PC-9 (cell line): Measurements from ENCODE around the gene MED13L. TPM values are rescaled to one million over a fixed set of nuclear protein-coding genes. Genes with fewer than 3 reads are reported as not detected.

Experiments used
- BruUV-seq: library from RNA; stranded (reverse); fragments of 400-500 nt; replicated peaks from 2 replicates; lab custom pipeline; 2021; lab: Mats Ljungman, UMichigan
- CTCF ChIA-PET: fragments of 300-600 bp; sonication (Branson Sonifier 250); formaldehyde crosslinking; loops from one replicate; lab custom pipeline; 2022; ENCODE audit warnings: antibody characterized with exemption; lab: Charles Lee
- POLR2A ChIA-PET: fragments of 300-600 bp; sonication (Branson Sonifier 250); formaldehyde crosslinking; loops from one replicate; lab custom pipeline; 2022; ENCODE audit warnings: antibody characterized with exemption; ENCODE audit not compliant: unreplicated experiment; lab: Charles Lee
- DNase-seq, 2 experiments: peaks; one replicate each; pipeline versions ENCODE4 v3.0.0 to v3.0.0-alpha.2; 2015 to 2022; ENCODE audit warnings: mixed read lengths in 1 of 2
- H2AFZ ChIP-seq: fragments of 200-600 bp; sonication (generic); 2 replicates; pipeline ENCODE4 v1.8.1; 2017; ENCODE audit warnings: antibody characterized with exemption
- H3F3A ChIP-seq: fragments of 200-600 bp; sonication (generic); 2 replicates; pipeline ENCODE4 v1.8.1; 2017; ENCODE audit warnings: antibody characterized with exemption, mild to moderate bottlenecking, low read depth; ENCODE audit not compliant: insufficient read depth
- H3K27ac ChIP-seq: fragments of 200-600 bp; sonication (generic); 2 replicates; pipeline ENCODE4 v1.6.1; 2016; ENCODE audit warnings: mixed run types
- H3K27me3 ChIP-seq: fragments of 200-600 bp; sonication (generic); 2 replicates; pipeline ENCODE4 v1.6.1; 2016; ENCODE audit warnings: low read depth, mixed run types; ENCODE audit not compliant: insufficient read depth
- H3K36me3 ChIP-seq: fragments of 200-600 bp; sonication (generic); 2 replicates; pipeline ENCODE4 v1.6.1; 2016; ENCODE audit warnings: low read depth, mixed run types
- H3K4me1 ChIP-seq: fragments of 200-600 bp; sonication (generic); replicated peaks from 2 replicates; pipeline ENCODE4 v1.6.1; 2016; ENCODE audit warnings: mixed run types; ENCODE audit not compliant: insufficient read depth
- H3K4me2 ChIP-seq: fragments of 200-600 bp; sonication (generic); 2 replicates; pipeline ENCODE4 v1.6.1; 2017; ENCODE audit warnings: mixed run types
- H3K4me3 ChIP-seq: fragments of 200-600 bp; sonication (generic); 2 replicates; pipeline ENCODE4 v1.6.1; 2016; ENCODE audit warnings: mixed run types
- H3K79me2 ChIP-seq: fragments of 200-600 bp; sonication (generic); 2 replicates; pipeline ENCODE4 v1.6.1; 2017; ENCODE audit warnings: low read depth, mixed run types
- H3K9me2 ChIP-seq: fragments of 200-600 bp; sonication (generic); 2 replicates; pipeline ENCODE4 v1.8.1; 2017; ENCODE audit warnings: mild to moderate bottlenecking; ENCODE audit not compliant: insufficient read depth
- H3K9me3 ChIP-seq: fragments of 200-600 bp; sonication (generic); 2 replicates; pipeline ENCODE4 v1.8.1; 2016; ENCODE audit warnings: low read depth; ENCODE audit not compliant: insufficient read depth
- H4K20me1 ChIP-seq: fragments of 200-600 bp; sonication (generic); 2 replicates; pipeline ENCODE4 v1.8.1; 2017; ENCODE audit not compliant: insufficient read depth
- EZH2 ChIP-seq: fragments of 200-600 bp; sonication (generic); IDR thresholded peaks from 2 replicates; pipeline ENCODE4 v1.8.0; 2017; ENCODE audit warnings: antibody characterized with exemption, low read depth
- intact Hi-C: fragments of 100-400 bp; cut with micrococcal nuclease; formaldehyde crosslinking; loops from one replicate; pipeline ENCODE4 v1.10.0; 2022; ENCODE audit not compliant: unreplicated experiment
- total RNA-seq: library from RNA; stranded (reverse); gene quantifications from 2 replicates; pipeline ENCODE4 v1.2.3, GENCODE V29; 2021
- TF ChIP-seq, protein P1 (sequence below): fragments of 200-600 bp; sonication (generic); conservative IDR thresholded peaks from 2 replicates; pipeline ENCODE4 v1.6.1; 2017; ENCODE audit warnings: mixed run types, antibody characterized with exemption, mild to moderate bottlenecking, moderate library complexity

The MED13L gene
- total RNA-seq, 1 experiment from 2014 or later, result 89.5 TPM

DNA sequence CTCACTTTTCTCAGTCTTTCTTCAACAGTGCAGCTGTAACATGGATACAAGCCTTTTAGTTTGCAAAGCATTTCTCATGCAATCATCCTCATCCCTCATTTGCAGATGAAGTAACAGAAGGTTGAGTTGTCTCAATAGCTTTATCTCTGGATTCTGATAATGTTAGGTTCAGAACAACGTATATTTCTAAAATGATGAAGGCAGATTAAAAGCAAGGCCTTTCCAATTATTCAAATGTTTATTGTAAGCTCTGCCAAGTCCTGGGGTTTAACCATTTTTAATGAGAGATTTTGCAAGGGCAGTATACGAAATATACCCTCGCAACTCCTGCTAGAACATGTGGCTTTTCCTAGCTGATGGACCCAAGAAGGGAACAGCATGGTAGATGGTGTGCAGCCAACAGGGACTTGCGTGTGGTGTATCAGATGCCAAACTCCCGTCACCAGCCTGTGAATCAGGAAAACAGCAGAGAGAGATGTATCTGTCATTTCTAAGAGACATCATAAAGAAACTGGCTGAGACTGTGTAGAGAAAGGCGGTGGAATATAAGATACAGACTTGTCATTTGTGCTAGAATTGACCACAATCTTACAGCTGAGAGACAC lies 319.7 kb downstream of the MED13L start:
- intact Hi-C loops, result no loop called here
- ChIA-PET POLR2A (interaction anchor here (0.6 kb wide), 1 partner anchor 814 kb away, joined by 4 read pairs; no protein-coding TSS in a partner anchor), CTCF (no interaction called here)
- Histone ChIP-seq H3K9me3 (no peaks in the 10 kb centered on the region), H4K20me1 (no peaks in the 10 kb centered on the region), H3K4me2 (no peak overlapping the region), H3K36me3 (0 out of 2 replicates have a peak, but pooled peaks cover 7% of the 10 kb centered on the region), H3K79me2 (no peaks in the 10 kb centered on the region), H2AFZ (no peak overlapping the region), H3K4me3 (no peak overlapping the region), H3K27me3 (no peaks in the 10 kb centered on the region), H3K27ac (no peak overlapping the region), H3K9me2 (no peaks in the 10 kb centered on the region), H3K4me1 (peaks cover 13% of the 10 kb centered on the region), H3F3A (peaks cover 9% of the 10 kb centered on the region; the same call in 1 of the 2 replicates)
- DNase-seq, result no peak
- no TSS peak for BruUV-seq
- TF ChIP-seq EZH2, result no peak
- TF ChIP-seq, protein P1, sequence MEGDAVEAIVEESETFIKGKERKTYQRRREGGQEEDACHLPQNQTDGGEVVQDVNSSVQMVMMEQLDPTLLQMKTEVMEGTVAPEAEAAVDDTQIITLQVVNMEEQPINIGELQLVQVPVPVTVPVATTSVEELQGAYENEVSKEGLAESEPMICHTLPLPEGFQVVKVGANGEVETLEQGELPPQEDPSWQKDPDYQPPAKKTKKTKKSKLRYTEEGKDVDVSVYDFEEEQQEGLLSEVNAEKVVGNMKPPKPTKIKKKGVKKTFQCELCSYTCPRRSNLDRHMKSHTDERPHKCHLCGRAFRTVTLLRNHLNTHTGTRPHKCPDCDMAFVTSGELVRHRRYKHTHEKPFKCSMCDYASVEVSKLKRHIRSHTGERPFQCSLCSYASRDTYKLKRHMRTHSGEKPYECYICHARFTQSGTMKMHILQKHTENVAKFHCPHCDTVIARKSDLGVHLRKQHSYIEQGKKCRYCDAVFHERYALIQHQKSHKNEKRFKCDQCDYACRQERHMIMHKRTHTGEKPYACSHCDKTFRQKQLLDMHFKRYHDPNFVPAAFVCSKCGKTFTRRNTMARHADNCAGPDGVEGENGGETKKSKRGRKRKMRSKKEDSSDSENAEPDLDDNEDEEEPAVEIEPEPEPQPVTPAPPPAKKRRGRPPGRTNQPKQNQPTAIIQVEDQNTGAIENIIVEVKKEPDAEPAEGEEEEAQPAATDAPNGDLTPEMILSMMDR, result no peak

DNA sequence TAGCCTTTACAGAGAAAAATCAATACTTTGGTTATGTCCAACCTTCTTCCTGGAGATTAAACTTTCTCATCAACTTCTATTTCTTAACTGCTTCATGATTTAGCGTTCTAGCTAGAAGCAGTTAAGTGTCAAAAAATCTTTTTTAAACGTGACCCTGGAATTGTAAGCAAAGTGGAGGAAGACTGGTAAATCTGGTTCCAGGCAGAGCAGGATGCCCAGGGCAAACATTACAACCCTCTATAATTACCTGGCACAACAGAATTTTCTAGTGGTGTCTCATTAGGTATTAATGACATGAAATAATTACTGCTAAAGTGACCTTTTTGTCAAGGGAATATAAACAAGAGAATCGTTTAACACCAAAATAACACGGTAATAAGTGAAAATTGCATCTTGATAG lies 320.8 kb downstream of the MED13L start:
- Histone ChIP-seq H3F3A (peaks cover 9% of the 10 kb centered on the region; the same call in 1 of the 2 replicates), H3K4me2 (0 out of 2 replicates have a peak overlapping the region, but pooled peaks have one; percentile 1), H2AFZ (no peak overlapping the region), H4K20me1 (no peaks in the 10 kb centered on the region), H3K9me2 (no peaks in the 10 kb centered on the region), H3K27ac (no peak overlapping the region), H3K4me1 (peaks cover 13% of the 10 kb centered on the region), H3K36me3 (0 out of 2 replicates have a peak, but pooled peaks cover 7% of the 10 kb centered on the region), H3K79me2 (no peaks in the 10 kb centered on the region), H3K4me3 (no peak overlapping the region), H3K9me3 (no peaks in the 10 kb centered on the region), H3K27me3 (no peaks in the 10 kb centered on the region)
- ChIA-PET POLR2A (no interaction called here), CTCF (no interaction called here)
- BruUV-seq, result no TSS peak
- TF ChIP-seq, protein P1, result no peak
- no peak for TF ChIP-seq EZH2
- intact Hi-C loops, result no loop called here
- peak in 1 of 2 experiments; percentile 48 for DNase-seq

DNA sequence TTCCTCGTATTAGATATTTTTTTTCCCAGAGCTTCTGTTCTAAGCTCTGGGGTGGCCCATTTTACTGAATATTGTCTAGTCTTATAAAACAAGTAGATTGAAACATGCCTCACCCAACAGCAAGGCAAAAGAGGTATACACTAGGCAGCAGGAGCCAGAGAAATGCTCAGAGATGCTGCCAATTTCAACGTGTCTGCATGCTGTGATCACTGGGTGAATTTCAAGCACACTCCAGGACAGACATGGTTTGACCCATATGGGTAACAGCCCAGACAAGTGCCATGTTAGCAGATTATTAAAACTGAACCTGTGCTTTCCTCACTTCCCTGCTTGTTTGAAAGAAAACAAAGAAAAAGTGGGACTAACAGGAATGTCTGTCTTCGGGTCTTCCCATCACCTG lies 321.3 kb downstream of the MED13L start:
- BruUV-seq, result no TSS peak
- Histone ChIP-seq H4K20me1 (no peaks in the 10 kb centered on the region), H3K4me2 (0 out of 2 replicates have a peak overlapping the region, but pooled peaks have one; percentile 1), H3K27ac (no peak overlapping the region), H3K4me3 (no peak overlapping the region), H2AFZ (no peak overlapping the region), H3K4me1 (peaks cover 13% of the 10 kb centered on the region), H3K9me2 (no peaks in the 10 kb centered on the region), H3K27me3 (no peaks in the 10 kb centered on the region), H3K9me3 (no peaks in the 10 kb centered on the region), H3F3A (peaks cover 9% of the 10 kb centered on the region; the same call in 1 of the 2 replicates), H3K79me2 (no peaks in the 10 kb centered on the region), H3K36me3 (0 out of 2 replicates have a peak, but pooled peaks cover 7% of the 10 kb centered on the region)
- ChIA-PET POLR2A (no interaction called here), CTCF (interaction anchor here (0.7 kb wide), 1 partner anchor 17 kb away, joined by 4 read pairs; no protein-coding TSS in a partner anchor)
- DNase-seq, result no peak
- intact Hi-C loops, result no loop called here
- TF ChIP-seq, protein P1, result no peak
- no peak for TF ChIP-seq EZH2
